BJ (cell line): Measurements from ENCODE around the gene RPS6KL1. TPM values are rescaled to one million over a fixed set of nuclear protein-coding genes. Genes with fewer than 3 reads are reported as not detected.
A peak's percentile ranks its signal among the peaks of the same experiment; 100 is the strongest.

Source experiments
- CTCF ChIA-PET: fragments of 350-600 bp; formaldehyde crosslinking; extraction: SDS; loops from one replicate; lab custom pipeline; 2021; ENCODE audit warnings: antibody characterized with exemption, inconsistent platforms; lab: Yijun Ruan, JAX
- POLR2A ChIA-PET: fragments of 300-600 bp; sonication (Branson Sonifier 250); formaldehyde crosslinking; extraction: SDS; loops from one replicate; lab custom pipeline; 2021; ENCODE audit warnings: antibody characterized with exemption; lab: Charles Lee
- DNase-seq: peaks from one replicate; pipeline ENCODE4 v3.0.0-alpha.2; 2011; ENCODE audit warnings: low read depth
- H3K27me3 ChIP-seq: 2 replicates; pipeline ENCODE4 v1.6.0; 2011; ENCODE audit warnings: low read length; ENCODE audit not compliant: control insufficient read depth, insufficient read depth
- H3K36me3 ChIP-seq: 2 replicates; pipeline ENCODE4 v1.5.1; 2011; ENCODE audit warnings: low read length; ENCODE audit not compliant: control insufficient read depth, insufficient read depth
- H3K4me3 ChIP-seq: 2 replicates; pipeline ENCODE4 v1.5.1; 2011; ENCODE audit warnings: low read depth, mild to moderate bottlenecking, control low read depth, low read length
- CTCF ChIP-seq: IDR thresholded peaks from 2 replicates; pipeline ENCODE4 v1.5.1; 2011; ENCODE audit warnings: low read depth, mild to moderate bottlenecking, control low read depth, inconsistent platforms, low read length, moderate library complexity; ENCODE audit not compliant: insufficient read depth
- polyA plus RNA-seq: library from polyadenylated mRNA; depleted of rRNA; stranded (reverse); fragments of >200 nt; gene quantifications from 2 replicates; pipeline ENCODE4 v1.2.3, GENCODE V29; 2011

The RPS6KL1 gene
- polyA plus RNA-seq, 1 experiment: 2.8 TPM

- Histone ChIP-seq H3K27me3 (no peaks in the 10 kb centered on the region), H3K4me3 (no peak overlapping the region), H3K36me3 (no peaks in the 10 kb centered on the region)
- CTCF ChIA-PET: interaction anchor here (0.6 to 13.8 kb wide), 28 partner anchors 11 to 233 kb away, joined by 3 to 315 read pairs (median 4); partner anchors contain the start of genes DLST and PROX2
- peak; percentile 85 for TF ChIP-seq CTCF
- DNase-seq: no peak
- POLR2A ChIA-PET: no interaction called here
These were observed 61.9 kb downstream of the RPS6KL1 start for GRCh38 chr14:74860899-74861733.

GRCh38 chr14:74859757-74860552 is 63.1 kb downstream of the RPS6KL1 start:
- Histone ChIP-seq H3K36me3 (no peaks in the 10 kb centered on the region), H3K4me3 (no peak overlapping the region), H3K27me3 (no peaks in the 10 kb centered on the region)
- TF ChIP-seq CTCF: no peak
- no peak for DNase-seq
- CTCF ChIA-PET: interaction anchor here (0.7 to 13.8 kb wide), 15 partner anchors 10 to 284 kb away, joined by 3 to 315 read pairs (median 6); partner anchors contain the start of genes DLST and PROX2
- POLR2A ChIA-PET: no interaction called here

GRCh38 chr14:74858022-74858421 is 65.0 kb downstream of the RPS6KL1 start:
- ChIA-PET CTCF (interaction anchor here (0.7 to 13.8 kb wide), 10 partner anchors 8 to 254 kb away, joined by 3 to 315 read pairs (median 35); partner anchors contain the start of genes DLST, LTBP2 and PROX2), POLR2A (interaction anchor here (0.9 kb wide), 1 partner anchor 10 kb away, joined by 4 read pairs; no protein-coding TSS in a partner anchor)
- Histone ChIP-seq H3K4me3 (no peak overlapping the region), H3K27me3 (no peaks in the 10 kb centered on the region), H3K36me3 (no peaks in the 10 kb centered on the region)
- TF ChIP-seq CTCF: no peak
- no peak for DNase-seq

GRCh38 chr14:74856366-74856765 is 66.7 kb downstream of the RPS6KL1 start:
- no peak for TF ChIP-seq CTCF
- Histone ChIP-seq H3K4me3 (no peak overlapping the region), H3K36me3 (no peaks in the 10 kb centered on the region), H3K27me3 (no peaks in the 10 kb centered on the region)
- POLR2A ChIA-PET: no interaction called here
- no peak for DNase-seq
- CTCF ChIA-PET: interaction anchor here (1.1 to 13.8 kb wide), 6 partner anchors 16 to 247 kb away, joined by 3 to 315 read pairs (median 68); partner anchors contain the start of genes DLST and PROX2
